Fibroblast of the aortic adventitia (primary cell): ENCODE measurements around the gene ZNF14. TPM values are rescaled to one million over a fixed set of nuclear protein-coding genes. Genes with fewer than 3 reads are reported as not detected.

Experiments
- DNase-seq: peaks from one replicate; pipeline ENCODE4 v3.0.0-alpha.2; 2010; ENCODE audit warnings: low read depth
- H3K4me3 ChIP-seq: 2 replicates; pipeline ENCODE4 v1.5.1; 2011; ENCODE audit warnings: low read depth, mild to moderate bottlenecking, control low read depth, low read length, moderate library complexity
- total RNA-seq: library from RNA; depleted of rRNA; stranded (reverse); fragments of >200 nt; gene quantifications from 2 replicates; pipeline ENCODE4 v1.2.3, GENCODE V29; 2012; ENCODE audit warnings: low replicate concordance
- TF ChIP-seq, protein P1 (sequence below): IDR thresholded peaks from 2 replicates; pipeline ENCODE4 v1.5.1; 2011; ENCODE audit warnings: mild to moderate bottlenecking, low read length, control low read depth, inconsistent platforms; ENCODE audit not compliant: insufficient read depth

The ZNF14 gene
- total RNA-seq, 1 donor: 4.6 TPM

- TF ChIP-seq, protein P1, sequence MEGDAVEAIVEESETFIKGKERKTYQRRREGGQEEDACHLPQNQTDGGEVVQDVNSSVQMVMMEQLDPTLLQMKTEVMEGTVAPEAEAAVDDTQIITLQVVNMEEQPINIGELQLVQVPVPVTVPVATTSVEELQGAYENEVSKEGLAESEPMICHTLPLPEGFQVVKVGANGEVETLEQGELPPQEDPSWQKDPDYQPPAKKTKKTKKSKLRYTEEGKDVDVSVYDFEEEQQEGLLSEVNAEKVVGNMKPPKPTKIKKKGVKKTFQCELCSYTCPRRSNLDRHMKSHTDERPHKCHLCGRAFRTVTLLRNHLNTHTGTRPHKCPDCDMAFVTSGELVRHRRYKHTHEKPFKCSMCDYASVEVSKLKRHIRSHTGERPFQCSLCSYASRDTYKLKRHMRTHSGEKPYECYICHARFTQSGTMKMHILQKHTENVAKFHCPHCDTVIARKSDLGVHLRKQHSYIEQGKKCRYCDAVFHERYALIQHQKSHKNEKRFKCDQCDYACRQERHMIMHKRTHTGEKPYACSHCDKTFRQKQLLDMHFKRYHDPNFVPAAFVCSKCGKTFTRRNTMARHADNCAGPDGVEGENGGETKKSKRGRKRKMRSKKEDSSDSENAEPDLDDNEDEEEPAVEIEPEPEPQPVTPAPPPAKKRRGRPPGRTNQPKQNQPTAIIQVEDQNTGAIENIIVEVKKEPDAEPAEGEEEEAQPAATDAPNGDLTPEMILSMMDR: no peak
- no peak for DNase-seq
- no peak overlapping the region for H3K4me3 ChIP-seq
Observed at GRCh38 chr19:19749908-19750841, 17.3 kb upstream of the ZNF14 start.

DNA sequence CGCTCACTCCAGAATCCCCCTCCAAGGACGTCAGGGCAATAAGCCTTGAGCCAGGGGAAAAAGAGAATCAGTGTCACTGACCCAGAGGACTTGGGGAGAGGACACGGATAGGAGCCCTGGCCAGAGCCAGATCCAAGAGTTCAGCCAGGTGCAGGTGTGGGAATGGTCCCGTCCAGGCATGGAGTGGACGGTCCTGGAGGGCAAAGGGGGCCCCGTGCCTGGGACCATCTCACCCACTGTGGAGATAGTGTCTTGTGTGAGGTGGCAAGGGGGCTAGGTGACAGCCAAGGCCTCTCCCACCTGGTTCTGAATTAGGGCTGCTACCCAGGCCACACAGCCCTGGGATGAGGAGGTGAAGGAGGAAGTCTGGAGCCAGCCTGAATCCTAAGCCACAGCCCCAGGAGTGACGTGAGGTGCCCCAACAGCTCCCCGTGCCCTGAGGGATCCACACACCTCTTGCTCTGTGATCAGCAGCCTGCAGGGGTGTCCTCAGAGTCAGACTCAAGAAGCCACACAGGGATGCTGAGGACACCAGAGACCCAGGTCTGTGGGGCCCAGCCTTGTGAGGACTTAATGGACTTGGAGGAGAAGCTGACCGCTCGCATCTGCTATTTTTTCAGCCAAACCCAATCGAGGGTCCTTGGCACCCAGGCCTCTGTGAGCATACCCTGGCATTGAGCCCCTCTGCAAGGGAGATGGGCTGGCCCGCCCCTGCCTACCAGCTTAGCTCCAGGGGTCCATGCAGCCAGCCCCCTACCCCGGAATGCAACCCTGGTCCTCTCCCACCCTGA is 16.4 kb upstream of the ZNF14 start:
- TF ChIP-seq, protein P1: no peak
- H3K4me3 ChIP-seq: no peak overlapping the region
- DNase-seq: no peak

- TF ChIP-seq, protein P1: no peak
- DNase-seq: no peak
- H3K4me3 ChIP-seq: no peak overlapping the region
Observed at GRCh38 chr19:19748249-19748938, 15.5 kb upstream of the ZNF14 start.

- no peak for DNase-seq
- TF ChIP-seq, protein P1: no peak
- H3K4me3 ChIP-seq: no peak overlapping the region
Observed at GRCh38 chr19:19747357-19748220, 14.7 kb upstream of the ZNF14 start.

DNA sequence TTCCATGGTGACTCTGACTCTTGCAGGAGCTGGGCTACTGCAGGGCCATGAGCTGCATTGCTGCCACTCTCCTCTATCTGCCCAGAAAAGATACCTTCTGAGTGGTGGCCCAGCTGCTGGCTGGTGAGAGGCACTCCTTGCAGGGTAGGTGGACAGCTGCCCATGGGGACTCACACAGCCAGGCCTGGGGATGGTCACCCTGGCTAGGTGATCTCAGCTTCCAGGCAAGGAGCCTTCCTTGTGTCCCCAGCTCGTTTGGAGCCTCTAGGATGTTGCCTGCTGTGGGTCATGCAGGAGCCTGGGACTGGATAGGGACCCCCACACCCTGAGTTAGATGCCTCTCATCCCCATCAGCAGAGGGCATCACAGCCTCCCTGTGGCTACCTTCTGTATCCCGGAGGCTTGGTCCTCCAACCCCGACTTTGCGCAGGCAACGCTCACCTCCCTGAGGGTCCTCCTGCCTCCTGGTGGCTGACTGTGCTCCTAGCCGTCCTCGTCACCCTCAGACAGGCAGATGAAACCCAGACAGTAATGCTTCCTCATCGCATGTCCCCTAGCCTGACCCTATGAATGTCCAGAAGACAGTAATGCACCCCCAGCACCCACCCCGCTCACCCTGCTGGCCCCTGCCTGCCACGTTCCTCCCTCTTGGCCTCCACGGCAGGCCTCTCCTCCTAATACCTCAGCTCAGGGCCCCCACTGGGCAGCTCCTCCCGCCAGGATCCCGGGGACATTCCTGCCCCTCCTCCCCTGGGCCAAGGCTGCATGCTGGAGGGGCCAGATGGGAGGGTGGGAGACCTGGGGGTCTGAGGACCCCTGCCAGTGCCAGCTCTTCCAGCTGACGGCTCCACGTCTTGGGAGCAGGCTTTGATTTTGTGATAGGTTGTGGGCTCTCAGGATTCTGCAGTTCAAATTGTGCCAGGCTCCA is 13.6 kb upstream of the ZNF14 start:
- TF ChIP-seq, protein P1: no peak
- DNase-seq: no peak

More for the DNA sequence above, 13.6 kb upstream of the ZNF14 start:
- H3K4me3 ChIP-seq: no peak overlapping the region
